ENCODE data around the gene DOCK11.

Gene DOCK11

DNA sequence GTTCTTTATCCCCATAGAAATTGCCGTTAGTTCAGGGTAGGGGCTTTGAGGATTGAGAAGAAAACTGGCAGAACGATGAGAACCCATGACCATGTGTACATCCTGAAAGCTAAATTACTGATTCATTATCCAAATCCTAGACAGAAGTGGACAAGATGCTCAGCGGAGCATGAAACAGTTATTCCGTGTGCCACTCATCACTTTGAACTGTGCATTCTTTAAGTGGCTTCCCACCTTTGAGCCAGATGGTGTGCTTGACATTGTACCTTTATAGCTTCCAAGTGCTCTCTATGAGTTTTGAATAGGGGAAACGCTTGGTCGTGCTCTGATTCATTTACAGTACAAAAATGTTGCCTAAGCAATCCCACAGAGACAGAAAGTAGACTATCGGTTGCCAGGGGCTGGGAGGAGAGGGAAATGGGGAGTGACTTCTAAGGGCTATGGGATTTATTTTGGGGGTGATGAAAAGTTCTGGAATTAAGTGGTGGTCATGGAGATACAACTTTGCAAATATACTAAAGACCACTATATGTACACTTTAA, 100.0 kb downstream of the DOCK11 start:
- no peak for DNase-seq (ENCODE audit: extremely low spot score)
- TF ChIP-seq FOXK2 (IDR thresholded peaks at IDR 0.05) (no peak), FOXA1 (IDR thresholded peaks at IDR 0.05) (no peak), TARDBP (IDR thresholded peaks at IDR 0.05) (no peak), CTBP1 (IDR thresholded peaks at IDR 0.05; ENCODE audit: borderline replicate concordance) (no peak), ARNT (IDR thresholded peaks at IDR 0.05) (no peak), BHLHE40 (IDR thresholded peaks at IDR 0.05; ENCODE audit: borderline replicate concordance) (no peak), NFRKB (IDR thresholded peaks at IDR 0.05) (no peak), HDGF (IDR thresholded peaks at IDR 0.05; ENCODE audit: borderline replicate concordance) (no peak), L3MBTL2 (conservative IDR thresholded peaks at IDR 0.05) (no peak), SUZ12 (IDR thresholded peaks at IDR 0.05) (no peak), ZNF384 (IDR thresholded peaks at IDR 0.05) (no peak), SP1 (IDR thresholded peaks at IDR 0.05) (no peak), ELF4 (IDR thresholded peaks at IDR 0.05) (no peak), LEF1 (IDR thresholded peaks at IDR 0.05; ENCODE audit: borderline replicate concordance) (no peak), FOXM1 (IDR thresholded peaks at IDR 0.05; ENCODE audit: borderline replicate concordance) (no peak)
- TF ChIP-seq, protein P1, sequence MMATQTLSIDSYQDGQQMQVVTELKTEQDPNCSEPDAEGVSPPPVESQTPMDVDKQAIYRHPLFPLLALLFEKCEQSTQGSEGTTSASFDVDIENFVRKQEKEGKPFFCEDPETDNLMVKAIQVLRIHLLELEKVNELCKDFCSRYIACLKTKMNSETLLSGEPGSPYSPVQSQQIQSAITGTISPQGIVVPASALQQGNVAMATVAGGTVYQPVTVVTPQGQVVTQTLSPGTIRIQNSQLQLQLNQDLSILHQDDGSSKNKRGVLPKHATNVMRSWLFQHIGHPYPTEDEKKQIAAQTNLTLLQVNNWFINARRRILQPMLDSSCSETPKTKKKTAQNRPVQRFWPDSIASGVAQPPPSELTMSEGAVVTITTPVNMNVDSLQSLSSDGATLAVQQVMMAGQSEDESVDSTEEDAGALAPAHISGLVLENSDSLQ (IDR thresholded peaks at IDR 0.05), result no peak
- POLR2A ChIA-PET, result no interaction called here
- CTCF ChIA-PET, result no interaction called here

- POLR2A ChIA-PET, result no interaction called here
- no peak for TF ChIP-seq ARNT (IDR thresholded peaks at IDR 0.05)
- TF ChIP-seq FOXA1 (IDR thresholded peaks at IDR 0.05), result no peak
- TF ChIP-seq ZNF384 (IDR thresholded peaks at IDR 0.05), result no peak
- TF ChIP-seq ELF4 (IDR thresholded peaks at IDR 0.05), result no peak
- TF ChIP-seq TARDBP (IDR thresholded peaks at IDR 0.05), result no peak
- TF ChIP-seq CTBP1 (IDR thresholded peaks at IDR 0.05; ENCODE audit: borderline replicate concordance), result no peak
- TF ChIP-seq SUZ12 (IDR thresholded peaks at IDR 0.05), result no peak
- TF ChIP-seq NFRKB (IDR thresholded peaks at IDR 0.05), result no peak
- no peak for TF ChIP-seq FOXK2 (IDR thresholded peaks at IDR 0.05)
- CTCF ChIA-PET, result interaction anchor here (0.8 kb wide), 1 partner anchor 12 kb away, joined by 3 read pairs; no protein-coding TSS in a partner anchor
- no peak for DNase-seq (ENCODE audit: extremely low spot score)
These were observed 100.8 kb downstream of the DOCK11 start for GRCh38 chrX:118596390-118596789.

- peak; percentile 77 for DNase-seq (ENCODE audit: extremely low spot score)
- ChIA-PET CTCF (no interaction called here), POLR2A (no interaction called here)
- TF ChIP-seq HDGF (IDR thresholded peaks at IDR 0.05; ENCODE audit: borderline replicate concordance), result no peak
- no peak for TF ChIP-seq ARNT (IDR thresholded peaks at IDR 0.05)
- TF ChIP-seq CTBP1 (IDR thresholded peaks at IDR 0.05; ENCODE audit: borderline replicate concordance), result no peak
- TF ChIP-seq FOXA1 (IDR thresholded peaks at IDR 0.05), result no peak
- no peak for TF ChIP-seq ELF4 (IDR thresholded peaks at IDR 0.05)
- 0 out of 2 replicates have a peak, but pooled peaks have one; percentile 50 for TF ChIP-seq L3MBTL2 (conservative IDR thresholded peaks at IDR 0.05)
These were observed 108.4 kb downstream of the DOCK11 start for GRCh38 chrX:118603981-118604380.

- TF ChIP-seq BHLHE40 (IDR thresholded peaks at IDR 0.05; ENCODE audit: borderline replicate concordance) (no peak), CTBP1 (IDR thresholded peaks at IDR 0.05; ENCODE audit: borderline replicate concordance) (no peak), SUZ12 (IDR thresholded peaks at IDR 0.05) (no peak), FOXA1 (IDR thresholded peaks at IDR 0.05) (no peak), NFRKB (IDR thresholded peaks at IDR 0.05) (no peak), ZNF384 (IDR thresholded peaks at IDR 0.05) (no peak), SP1 (IDR thresholded peaks at IDR 0.05) (no peak), ELF4 (IDR thresholded peaks at IDR 0.05) (no peak)
- ChIA-PET CTCF (interaction anchor here (1.5 kb wide), 1 partner anchor 11 kb away, joined by 5 read pairs; no protein-coding TSS in a partner anchor), POLR2A (no interaction called here)
- DNase-seq (ENCODE audit: extremely low spot score), result no peak
These were observed 116.7 kb downstream of the DOCK11 start for GRCh38 chrX:118612290-118612689.

GRCh38 chrX:118614150-118614549, 118.5 kb downstream of the DOCK11 start:
- no peak for DNase-seq (ENCODE audit: extremely low spot score)
- POLR2A ChIA-PET, result no interaction called here
- CTCF ChIA-PET, result interaction anchor here (0.6 to 1.6 kb wide), 2 partner anchors 12 kb away, joined by 3 to 8 read pairs; no protein-coding TSS in a partner anchor
- TF ChIP-seq SUZ12 (IDR thresholded peaks at IDR 0.05) (no peak), CTBP1 (IDR thresholded peaks at IDR 0.05; ENCODE audit: borderline replicate concordance) (no peak), FOXM1 (IDR thresholded peaks at IDR 0.05; ENCODE audit: borderline replicate concordance) (no peak), L3MBTL2 (conservative IDR thresholded peaks at IDR 0.05) (no peak), ARNT (IDR thresholded peaks at IDR 0.05) (no peak), NFRKB (IDR thresholded peaks at IDR 0.05) (no peak), FOXA1 (IDR thresholded peaks at IDR 0.05) (no peak), HDGF (IDR thresholded peaks at IDR 0.05; ENCODE audit: borderline replicate concordance) (no peak)

- no peak for DNase-seq (ENCODE audit: extremely low spot score)
- CTCF ChIA-PET, result interaction anchor here (0.5 to 0.7 kb wide), 2 partner anchors 155 to 247 kb away, joined by 3 read pairs; no protein-coding TSS in a partner anchor
- POLR2A ChIA-PET, result no interaction called here
- TF ChIP-seq BHLHE40 (IDR thresholded peaks at IDR 0.05; ENCODE audit: borderline replicate concordance) (no peak), SUZ12 (IDR thresholded peaks at IDR 0.05) (no peak)
- TF ChIP-seq, protein P1 (IDR thresholded peaks at IDR 0.05), result no peak
These were observed 119.5 kb downstream of the DOCK11 start for GRCh38 chrX:118615141-118615540.

GRCh38 chrX:118621081-118621759, 125.6 kb downstream of the DOCK11 start:
- TF ChIP-seq ELF4 (IDR thresholded peaks at IDR 0.05), result no peak
- TF ChIP-seq ARNT (IDR thresholded peaks at IDR 0.05), result no peak
- no peak for TF ChIP-seq NFRKB (IDR thresholded peaks at IDR 0.05)
- TF ChIP-seq SP1 (IDR thresholded peaks at IDR 0.05), result no peak
- no peak for TF ChIP-seq FOXA1 (IDR thresholded peaks at IDR 0.05)
- no peak for TF ChIP-seq CTBP1 (IDR thresholded peaks at IDR 0.05; ENCODE audit: borderline replicate concordance)
- no peak for TF ChIP-seq LEF1 (IDR thresholded peaks at IDR 0.05; ENCODE audit: borderline replicate concordance)
- ChIA-PET CTCF (no interaction called here), POLR2A (no interaction called here)
- no peak for DNase-seq (ENCODE audit: extremely low spot score)

Measured in HEK293T (cell line).